HEK293 (cell line): Measurements from ENCODE around the gene SMOC1.
A peak's percentile ranks its signal among the peaks of the same experiment; 100 is the strongest.

Experiments used
- BCL11B ChIP-seq: fragments of 450-650 bp; formaldehyde crosslinking; IDR thresholded peaks from 2 replicates; pipeline ENCODE4 v1.5.1; 2016; ENCODE audit warnings: low read depth, missing biosample characterization, missing genetic modification characterization
- CTCF ChIP-seq: fragments of 450-650 bp; formaldehyde crosslinking; IDR thresholded peaks from 2 replicates; pipeline ENCODE4 v1.5.1; 2016; ENCODE audit warnings: missing biosample characterization, missing genetic modification characterization
- FEZF1 ChIP-seq: fragments of 450-650 bp; formaldehyde crosslinking; IDR thresholded peaks from 2 replicates; pipeline ENCODE4 v1.5.1; 2016; ENCODE audit warnings: missing biosample characterization, missing genetic modification characterization
- MZF1 ChIP-seq: fragments of 450-650 bp; formaldehyde crosslinking; IDR thresholded peaks from 2 replicates; pipeline ENCODE4 v1.5.1; 2017; ENCODE audit warnings: missing biosample characterization, missing genetic modification characterization, borderline replicate concordance
- OSR2 ChIP-seq: fragments of 450-650 bp; formaldehyde crosslinking; IDR thresholded peaks from 2 replicates; pipeline ENCODE4 v1.5.1; 2016; ENCODE audit warnings: missing biosample characterization, missing genetic modification characterization
- REPIN1 ChIP-seq: fragments of 450-650 bp; formaldehyde crosslinking; IDR thresholded peaks from 2 replicates; pipeline ENCODE4 v1.5.1; 2017; ENCODE audit warnings: missing biosample characterization, missing genetic modification characterization, low read depth
- SCRT1 ChIP-seq: fragments of 450-650 bp; formaldehyde crosslinking; IDR thresholded peaks from 2 replicates; pipeline ENCODE4 v1.5.1; 2016; ENCODE audit warnings: missing biosample characterization, missing genetic modification characterization, borderline replicate concordance
- SP2 ChIP-seq: fragments of 450-650 bp; formaldehyde crosslinking; IDR thresholded peaks from 2 replicates; pipeline ENCODE4 v1.5.1; 2016; ENCODE audit warnings: missing biosample characterization, missing genetic modification characterization
- TRIM28 ChIP-seq: IDR thresholded peaks from 2 replicates; pipeline ENCODE4 v1.6.1; 2011; ENCODE audit warnings: low read length, control low read depth, borderline replicate concordance
- ZBTB1 ChIP-seq: fragments of 450-650 bp; formaldehyde crosslinking; IDR thresholded peaks from 2 replicates; pipeline ENCODE4 v1.5.1; 2016; ENCODE audit warnings: missing biosample characterization, missing genetic modification characterization
- ZBTB20 ChIP-seq: fragments of 450-650 bp; formaldehyde crosslinking; IDR thresholded peaks from 2 replicates; pipeline ENCODE4 v1.5.1; 2016; ENCODE audit warnings: missing biosample characterization, missing genetic modification characterization
- ZBTB26 ChIP-seq: fragments of 450-650 bp; formaldehyde crosslinking; optimal IDR thresholded peaks from 2 replicates; pipeline ENCODE3; 2016; ENCODE audit warnings: missing biosample characterization, mild to moderate bottlenecking, missing genetic modification characterization
- ZNF19 ChIP-seq: fragments of 450-650 bp; formaldehyde crosslinking; IDR thresholded peaks from 2 replicates; pipeline ENCODE4; 2016; ENCODE audit warnings: missing biosample characterization, missing genetic modification characterization, low read depth
- ZNF394 ChIP-seq: fragments of 450-650 bp; formaldehyde crosslinking; IDR thresholded peaks from 2 replicates; pipeline ENCODE4 v1.5.1; 2016; ENCODE audit warnings: missing biosample characterization, missing genetic modification characterization, mild to moderate bottlenecking, moderate library complexity, borderline replicate concordance
- ZNF473 ChIP-seq: fragments of 450-650 bp; formaldehyde crosslinking; IDR thresholded peaks from 2 replicates; pipeline ENCODE4 v1.5.1; 2017; ENCODE audit warnings: missing biosample characterization, missing genetic modification characterization
- ZNF514 ChIP-seq: fragments of 450-650 bp; formaldehyde crosslinking; IDR thresholded peaks from 2 replicates; pipeline ENCODE4 v1.5.1; 2016; ENCODE audit warnings: missing biosample characterization, missing genetic modification characterization
- ZNF561 ChIP-seq: fragments of 450-650 bp; IDR thresholded peaks from 2 replicates; pipeline ENCODE4 v1.5.1; 2018; ENCODE audit warnings: missing biosample characterization, missing genetic modification characterization, borderline replicate concordance
- ZNF580 ChIP-seq: fragments of 450-650 bp; formaldehyde crosslinking; IDR thresholded peaks from 2 replicates; pipeline ENCODE4 v1.5.1; 2016; ENCODE audit warnings: missing biosample characterization, missing genetic modification characterization
- ZNF660 ChIP-seq: fragments of 450-650 bp; IDR thresholded peaks from 2 replicates; pipeline ENCODE4 v1.5.1; 2018; ENCODE audit warnings: missing biosample characterization, mild to moderate bottlenecking, missing genetic modification characterization
- ZNF664 ChIP-seq: fragments of 450-650 bp; formaldehyde crosslinking; IDR thresholded peaks from 2 replicates; pipeline ENCODE4 v1.5.1; 2016; ENCODE audit warnings: missing biosample characterization, missing genetic modification characterization
- ZNF670 ChIP-seq: fragments of 450-650 bp; formaldehyde crosslinking; IDR thresholded peaks from 2 replicates; pipeline ENCODE4 v1.5.1; 2016; ENCODE audit warnings: missing biosample characterization, missing genetic modification characterization, low read depth
- ZNF747 ChIP-seq: fragments of 450-650 bp; formaldehyde crosslinking; IDR thresholded peaks from 2 replicates; pipeline ENCODE4 v1.5.1; 2016; ENCODE audit warnings: missing biosample characterization, missing genetic modification characterization
- ZNF843 ChIP-seq: fragments of 450-650 bp; formaldehyde crosslinking; IDR thresholded peaks from 2 replicates; pipeline ENCODE4 v1.5.1; 2016; ENCODE audit warnings: missing biosample characterization, missing genetic modification characterization
- TF ChIP-seq, protein P1 (sequence below): fragments of 450-650 bp; formaldehyde crosslinking; IDR thresholded peaks from 2 replicates; pipeline ENCODE4 v1.5.1; 2017; ENCODE audit warnings: missing biosample characterization, missing genetic modification characterization
- TF ChIP-seq, protein P2 (sequence below): fragments of 450-650 bp; formaldehyde crosslinking; IDR thresholded peaks from 2 replicates; pipeline ENCODE4 v1.5.1; 2017; ENCODE audit warnings: missing biosample characterization, missing genetic modification characterization
- TF ChIP-seq, protein P3 (sequence below): fragments of 450-650 bp; formaldehyde crosslinking; IDR thresholded peaks from 2 replicates; pipeline ENCODE4 v1.5.1; 2017; ENCODE audit warnings: missing biosample characterization, missing genetic modification characterization
- TF ChIP-seq, protein P4 (sequence below): fragments of 450-650 bp; formaldehyde crosslinking; IDR thresholded peaks from 2 replicates; pipeline ENCODE4 v1.5.1; 2016; ENCODE audit warnings: missing biosample characterization, missing genetic modification characterization, borderline replicate concordance

The SMOC1 gene

GRCh38 chr14:70002589-70003346 is 123.6 kb downstream of the SMOC1 start (continued):
- TF ChIP-seq, protein P1, sequence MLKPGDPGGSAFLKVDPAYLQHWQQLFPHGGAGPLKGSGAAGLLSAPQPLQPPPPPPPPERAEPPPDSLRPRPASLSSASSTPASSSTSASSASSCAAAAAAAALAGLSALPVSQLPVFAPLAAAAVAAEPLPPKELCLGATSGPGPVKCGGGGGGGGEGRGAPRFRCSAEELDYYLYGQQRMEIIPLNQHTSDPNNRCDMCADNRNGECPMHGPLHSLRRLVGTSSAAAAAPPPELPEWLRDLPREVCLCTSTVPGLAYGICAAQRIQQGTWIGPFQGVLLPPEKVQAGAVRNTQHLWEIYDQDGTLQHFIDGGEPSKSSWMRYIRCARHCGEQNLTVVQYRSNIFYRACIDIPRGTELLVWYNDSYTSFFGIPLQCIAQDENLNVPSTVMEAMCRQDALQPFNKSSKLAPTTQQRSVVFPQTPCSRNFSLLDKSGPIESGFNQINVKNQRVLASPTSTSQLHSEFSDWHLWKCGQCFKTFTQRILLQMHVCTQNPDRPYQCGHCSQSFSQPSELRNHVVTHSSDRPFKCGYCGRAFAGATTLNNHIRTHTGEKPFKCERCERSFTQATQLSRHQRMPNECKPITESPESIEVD (tag by site-specific recombination) = peak; percentile 89
- TF ChIP-seq BCL11B (tag by site-specific recombination) (no peak), ZNF580 (tag by site-specific recombination) (peak; percentile 27; the same call in 1 of the 2 replicates), SP2 (tag by site-specific recombination) (0 out of 2 replicates have a peak, but pooled peaks have one; percentile 14), SCRT1 (tag by site-specific recombination) (peak; percentile 88), REPIN1 (tag by site-specific recombination) (no peak), ZNF747 (tag by site-specific recombination) (no peak), ZNF394 (tag by site-specific recombination) (peak; percentile 78), ZBTB26 (tag by site-specific recombination) (no peak), TRIM28 (0 out of 2 replicates have a peak, but pooled peaks have one; percentile 38), ZNF670 (tag by site-specific recombination) (no peak), FEZF1 (peak; percentile 98), ZBTB1 (0 out of 2 replicates have a peak, but pooled peaks have one; percentile 56), CTCF (no peak), ZNF19 (tag by site-specific recombination) (no peak), ZNF473 (tag by site-specific recombination) (no peak), ZNF514 (tag by site-specific recombination) (no peak), MZF1 (tag by site-specific recombination) (no peak), ZNF664 (no peak), OSR2 (tag by site-specific recombination) (peak; percentile 75), ZNF843 (peak; percentile 85), ZNF561 (peak; percentile 58), ZBTB20 (no peak), ZNF660 (tag by site-specific recombination) (no peak)
- TF ChIP-seq, protein P2, sequence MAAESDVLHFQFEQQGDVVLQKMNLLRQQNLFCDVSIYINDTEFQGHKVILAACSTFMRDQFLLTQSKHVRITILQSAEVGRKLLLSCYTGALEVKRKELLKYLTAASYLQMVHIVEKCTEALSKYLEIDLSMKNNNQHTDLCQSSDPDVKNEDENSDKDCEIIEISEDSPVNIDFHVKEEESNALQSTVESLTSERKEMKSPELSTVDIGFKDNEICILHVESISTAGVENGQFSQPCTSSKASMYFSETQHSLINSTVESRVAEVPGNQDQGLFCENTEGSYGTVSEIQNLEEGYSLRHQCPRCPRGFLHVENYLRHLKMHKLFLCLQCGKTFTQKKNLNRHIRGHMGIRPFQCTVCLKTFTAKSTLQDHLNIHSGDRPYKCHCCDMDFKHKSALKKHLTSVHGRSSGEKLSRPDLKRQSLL = peak; percentile 79
- TF ChIP-seq, protein P3, sequence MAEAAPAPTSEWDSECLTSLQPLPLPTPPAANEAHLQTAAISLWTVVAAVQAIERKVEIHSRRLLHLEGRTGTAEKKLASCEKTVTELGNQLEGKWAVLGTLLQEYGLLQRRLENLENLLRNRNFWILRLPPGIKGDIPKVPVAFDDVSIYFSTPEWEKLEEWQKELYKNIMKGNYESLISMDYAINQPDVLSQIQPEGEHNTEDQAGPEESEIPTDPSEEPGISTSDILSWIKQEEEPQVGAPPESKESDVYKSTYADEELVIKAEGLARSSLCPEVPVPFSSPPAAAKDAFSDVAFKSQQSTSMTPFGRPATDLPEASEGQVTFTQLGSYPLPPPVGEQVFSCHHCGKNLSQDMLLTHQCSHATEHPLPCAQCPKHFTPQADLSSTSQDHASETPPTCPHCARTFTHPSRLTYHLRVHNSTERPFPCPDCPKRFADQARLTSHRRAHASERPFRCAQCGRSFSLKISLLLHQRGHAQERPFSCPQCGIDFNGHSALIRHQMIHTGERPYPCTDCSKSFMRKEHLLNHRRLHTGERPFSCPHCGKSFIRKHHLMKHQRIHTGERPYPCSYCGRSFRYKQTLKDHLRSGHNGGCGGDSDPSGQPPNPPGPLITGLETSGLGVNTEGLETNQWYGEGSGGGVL (tag by site-specific recombination) = no peak
- TF ChIP-seq, protein P4, sequence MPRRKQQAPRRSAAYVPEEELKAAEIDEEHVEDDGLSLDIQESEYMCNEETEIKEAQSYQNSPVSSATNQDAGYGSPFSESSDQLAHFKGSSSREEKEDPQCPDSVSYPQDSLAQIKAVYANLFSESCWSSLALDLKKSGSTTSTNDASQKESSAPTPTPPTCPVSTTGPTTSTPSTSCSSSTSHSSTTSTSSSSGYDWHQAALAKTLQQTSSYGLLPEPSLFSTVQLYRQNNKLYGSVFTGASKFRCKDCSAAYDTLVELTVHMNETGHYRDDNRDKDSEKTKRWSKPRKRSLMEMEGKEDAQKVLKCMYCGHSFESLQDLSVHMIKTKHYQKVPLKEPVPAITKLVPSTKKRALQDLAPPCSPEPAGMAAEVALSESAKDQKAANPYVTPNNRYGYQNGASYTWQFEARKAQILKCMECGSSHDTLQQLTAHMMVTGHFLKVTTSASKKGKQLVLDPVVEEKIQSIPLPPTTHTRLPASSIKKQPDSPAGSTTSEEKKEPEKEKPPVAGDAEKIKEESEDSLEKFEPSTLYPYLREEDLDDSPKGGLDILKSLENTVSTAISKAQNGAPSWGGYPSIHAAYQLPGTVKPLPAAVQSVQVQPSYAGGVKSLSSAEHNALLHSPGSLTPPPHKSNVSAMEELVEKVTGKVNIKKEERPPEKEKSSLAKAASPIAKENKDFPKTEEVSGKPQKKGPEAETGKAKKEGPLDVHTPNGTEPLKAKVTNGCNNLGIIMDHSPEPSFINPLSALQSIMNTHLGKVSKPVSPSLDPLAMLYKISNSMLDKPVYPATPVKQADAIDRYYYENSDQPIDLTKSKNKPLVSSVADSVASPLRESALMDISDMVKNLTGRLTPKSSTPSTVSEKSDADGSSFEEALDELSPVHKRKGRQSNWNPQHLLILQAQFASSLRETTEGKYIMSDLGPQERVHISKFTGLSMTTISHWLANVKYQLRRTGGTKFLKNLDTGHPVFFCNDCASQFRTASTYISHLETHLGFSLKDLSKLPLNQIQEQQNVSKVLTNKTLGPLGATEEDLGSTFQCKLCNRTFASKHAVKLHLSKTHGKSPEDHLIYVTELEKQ (tag by site-specific recombination) = no peak
